HG03342 (cell line): ENCODE results near the gene PACS1.
"Not testable (repeated sequence)": the region's sequence is repeated elsewhere in the genome, so short reads cannot be mapped to it uniquely, and the experiment has no call there.

Experiments used
- ATAC-seq: cut with Tn5 transposase; IDR thresholded peaks from one replicate; pipeline ENCODE4 v1.9.1; 2021; ENCODE audit warnings: mild to moderate bottlenecking, moderate library complexity; ENCODE audit not compliant: unreplicated experiment

Gene PACS1

DNA sequence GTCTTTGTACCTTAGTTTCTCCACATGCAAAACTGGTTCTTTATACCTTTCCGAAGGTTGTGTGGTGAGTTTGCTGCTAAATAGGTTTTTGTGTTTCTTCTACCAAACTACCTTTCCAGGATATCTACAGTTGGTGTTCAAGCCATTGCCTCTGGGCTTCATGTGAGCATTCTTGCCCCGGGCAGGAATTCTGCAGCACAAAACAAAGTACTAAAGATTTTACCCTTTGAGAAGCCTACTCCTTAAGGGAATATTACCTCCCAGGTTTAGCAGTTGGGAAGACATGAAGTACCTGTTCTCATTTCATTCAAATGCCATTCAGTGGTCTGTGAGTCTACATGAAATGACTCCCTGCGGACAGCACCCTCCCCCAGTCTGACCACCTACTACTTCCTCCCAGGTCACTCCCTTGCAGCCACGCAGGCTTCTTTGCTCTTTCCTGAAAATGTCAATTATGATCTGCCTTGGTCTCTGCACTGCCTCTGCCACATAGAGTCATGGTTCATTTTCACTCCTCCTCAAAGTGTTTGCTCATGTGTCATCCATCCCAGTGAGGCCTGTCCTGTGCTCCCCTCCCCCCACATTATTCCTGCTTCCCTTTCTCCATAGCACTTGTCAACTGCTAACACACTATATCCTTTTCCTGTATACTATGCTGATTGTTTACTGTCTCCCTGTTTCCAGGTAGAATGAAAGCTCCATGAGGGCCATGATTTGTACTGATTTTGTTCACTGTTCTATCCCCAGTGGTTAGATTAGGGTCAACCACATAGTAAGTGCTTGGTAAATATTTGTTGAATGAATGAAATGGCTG lies 36.9 kb downstream of the PACS1 start:
- no peak for ATAC-seq

DNA sequence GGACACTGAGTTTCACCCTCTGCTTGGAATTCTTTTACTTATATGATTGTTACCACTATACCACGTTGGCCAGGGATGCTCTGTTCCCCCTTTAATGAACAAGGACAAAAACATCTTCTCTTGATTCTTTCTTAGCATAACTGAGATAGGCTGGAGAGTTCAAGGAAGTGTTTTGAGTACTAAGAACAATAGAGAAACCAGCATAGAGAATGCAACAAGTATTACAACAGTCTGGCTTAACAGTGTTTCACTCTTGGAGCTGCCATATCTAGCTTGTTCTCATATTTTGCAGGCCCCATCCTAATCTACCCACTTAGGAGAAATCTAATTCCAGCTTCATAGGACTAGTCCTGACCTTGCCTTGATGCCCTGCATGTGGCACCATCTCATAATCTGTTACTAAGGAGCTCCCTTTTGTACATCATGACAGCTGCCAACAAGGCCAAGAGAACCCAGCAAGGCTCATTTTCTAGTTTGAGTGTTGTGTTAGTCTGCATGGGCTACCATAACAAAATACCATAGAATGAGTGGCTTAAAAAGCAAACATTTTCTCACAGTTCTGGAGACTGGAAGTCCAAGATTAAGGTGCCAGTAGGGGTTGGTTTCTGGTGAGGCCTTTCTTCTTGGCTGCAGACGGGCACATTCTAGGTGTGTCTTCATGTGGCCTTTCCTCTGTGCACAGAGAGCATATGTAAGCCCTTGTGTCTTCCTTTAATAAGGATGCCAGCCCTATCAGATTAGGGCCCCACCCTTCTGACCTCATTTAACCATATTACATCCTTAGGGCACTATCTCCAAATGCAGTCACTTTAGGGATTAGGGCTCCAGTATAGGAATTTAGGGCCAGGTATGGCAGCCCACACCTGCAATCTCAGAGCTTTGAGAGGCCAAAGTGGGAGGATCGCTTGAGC lies 37.8 kb downstream of the PACS1 start:
- ATAC-seq: no peak

GRCh38 chr11:66109294-66109693 lies 39.2 kb downstream of the PACS1 start:
- ATAC-seq: no peak

GRCh38 chr11:66111158-66111557 lies 41.1 kb downstream of the PACS1 start:
- no peak for ATAC-seq

GRCh38 chr11:66112041-66112491 lies 42.0 kb downstream of the PACS1 start:
- no peak for ATAC-seq

DNA sequence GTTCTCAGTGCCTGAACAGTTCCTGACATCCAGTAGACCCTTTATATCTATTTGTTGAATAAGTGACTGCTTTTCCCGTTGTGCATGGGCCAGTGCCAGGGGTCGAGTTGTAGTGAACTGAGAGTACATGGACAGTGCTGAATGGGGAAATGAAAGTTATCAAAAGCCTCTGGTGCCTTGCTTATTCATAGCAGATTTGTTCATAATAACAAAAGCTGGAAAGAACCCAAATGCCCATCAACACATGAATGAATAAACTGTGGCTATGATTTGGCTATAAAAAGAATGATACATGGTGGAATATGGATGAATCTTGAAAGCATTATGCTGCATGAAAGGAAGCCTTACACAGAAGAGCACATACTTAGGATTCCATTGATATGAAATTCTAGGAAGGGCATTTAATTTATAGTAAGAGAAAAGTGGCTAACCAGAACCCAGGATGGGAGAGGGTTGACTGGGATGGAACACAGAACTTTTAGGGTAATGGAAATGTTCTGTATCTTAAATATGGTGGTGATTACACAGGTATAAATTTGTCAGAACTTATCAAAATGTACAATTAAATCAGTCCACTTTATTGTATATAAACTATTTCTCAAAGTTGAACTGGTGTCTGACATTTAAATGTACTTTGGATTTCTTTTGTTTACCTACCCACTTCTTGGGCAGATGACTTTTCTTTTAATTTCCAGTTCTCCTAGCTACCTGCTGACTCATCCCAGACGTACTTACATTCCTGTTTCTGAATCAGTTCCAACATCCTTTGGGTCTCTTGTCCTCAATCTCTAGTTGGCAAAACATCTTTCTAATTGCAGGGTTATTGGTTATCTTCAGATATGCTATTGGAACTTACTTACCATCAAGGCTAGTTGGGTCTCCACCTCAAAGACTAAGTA lies 42.8 kb downstream of the PACS1 start:
- no peak for ATAC-seq

- ATAC-seq: not testable (repeated sequence)
Observed at GRCh38 chr11:66114957-66115356, 44.9 kb downstream of the PACS1 start.

DNA sequence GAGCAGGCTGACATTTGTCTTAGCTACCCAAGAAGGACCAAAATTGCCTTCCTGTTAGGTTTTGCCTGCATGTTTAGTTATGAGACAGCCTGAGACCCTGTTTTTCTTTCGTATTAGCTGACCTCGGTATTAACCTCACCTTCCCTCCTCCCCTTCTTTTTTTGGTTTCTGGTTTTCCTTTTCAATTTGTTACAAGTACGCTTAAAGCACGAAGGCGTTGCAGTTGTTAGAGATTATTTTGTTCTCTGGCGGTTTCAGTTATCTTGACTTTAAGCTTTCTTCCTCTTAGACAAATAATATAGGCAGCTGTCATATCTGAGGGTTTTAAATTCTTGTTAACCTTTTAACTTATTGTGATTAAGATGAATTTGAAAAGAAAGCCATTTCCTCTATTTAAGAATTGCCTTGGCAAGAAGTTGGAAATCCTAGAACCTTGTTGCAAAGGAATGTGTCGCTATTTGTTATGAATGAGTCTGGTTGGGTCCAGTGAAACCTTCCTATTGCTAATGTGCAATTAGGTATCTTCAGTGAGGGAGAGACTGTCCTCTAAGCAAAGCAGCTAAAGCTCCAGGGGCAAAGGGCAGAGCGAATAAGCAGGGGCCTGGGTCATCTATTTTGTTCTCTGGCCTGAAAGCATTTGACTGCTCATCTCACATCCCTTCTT lies 45.7 kb downstream of the PACS1 start:
- ATAC-seq: peak; percentile 46

DNA sequence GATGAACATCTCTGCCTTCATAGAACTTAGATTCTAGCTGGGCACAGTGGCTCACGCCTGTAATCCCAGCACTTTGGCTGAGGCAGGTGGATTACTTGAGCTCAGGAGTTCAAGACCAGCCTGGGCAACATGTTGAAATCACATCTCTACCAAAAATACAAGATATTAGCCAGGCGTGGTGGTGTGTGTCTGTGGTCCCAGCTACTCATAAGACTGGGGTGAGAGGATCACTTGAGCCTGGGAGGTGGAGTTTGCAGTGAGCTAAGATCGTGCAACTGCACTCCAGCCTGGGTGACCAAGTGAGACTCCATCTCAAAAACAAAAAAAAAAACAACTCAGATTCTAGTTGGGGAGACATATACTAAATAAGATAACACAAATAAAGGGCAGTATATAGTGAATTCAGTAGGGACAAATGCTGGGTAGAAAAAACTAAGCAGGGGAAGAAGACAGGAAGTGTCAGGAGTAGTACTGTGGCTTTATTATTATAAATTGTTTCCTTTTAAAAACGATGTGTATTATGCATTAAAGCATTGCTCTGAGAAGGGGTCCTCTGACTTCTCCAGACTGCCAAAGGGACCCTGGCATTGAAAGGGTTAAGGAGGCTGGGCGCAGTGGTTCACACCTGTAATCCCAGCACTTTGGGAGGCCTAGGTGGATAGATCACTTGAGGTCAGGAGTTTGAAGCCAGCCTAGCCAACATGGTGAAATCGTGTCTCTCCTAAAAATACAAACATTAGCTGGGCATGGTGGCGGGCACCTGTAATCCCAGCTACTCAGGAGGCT lies 46.7 kb downstream of the PACS1 start:
- ATAC-seq: no peak

GRCh38 chr11:66118847-66119246 lies 48.8 kb downstream of the PACS1 start:
- ATAC-seq: no peak

GRCh38 chr11:66119348-66120133 lies 49.5 kb downstream of the PACS1 start:
- ATAC-seq: no peak

DNA sequence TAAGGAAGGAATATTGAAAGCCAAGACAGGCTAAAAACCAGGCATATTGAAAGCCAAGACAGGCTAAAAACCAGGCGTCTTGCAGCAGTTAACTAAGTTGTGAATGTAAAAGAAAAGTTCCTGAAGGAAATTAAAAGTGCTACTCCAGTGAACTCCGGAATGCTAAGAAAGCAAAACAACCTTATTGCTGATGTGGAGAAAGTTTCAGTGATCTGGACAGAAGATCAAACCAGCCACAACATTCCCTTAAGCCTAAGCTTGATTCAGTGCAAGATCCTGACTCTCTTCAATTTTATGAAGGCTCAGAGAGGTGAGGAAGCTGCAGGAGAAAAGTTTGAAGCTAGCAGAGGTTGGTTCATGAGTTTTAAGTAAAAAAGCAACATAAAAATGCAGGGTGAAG lies 51.4 kb downstream of the PACS1 start:
- no peak for ATAC-seq

DNA sequence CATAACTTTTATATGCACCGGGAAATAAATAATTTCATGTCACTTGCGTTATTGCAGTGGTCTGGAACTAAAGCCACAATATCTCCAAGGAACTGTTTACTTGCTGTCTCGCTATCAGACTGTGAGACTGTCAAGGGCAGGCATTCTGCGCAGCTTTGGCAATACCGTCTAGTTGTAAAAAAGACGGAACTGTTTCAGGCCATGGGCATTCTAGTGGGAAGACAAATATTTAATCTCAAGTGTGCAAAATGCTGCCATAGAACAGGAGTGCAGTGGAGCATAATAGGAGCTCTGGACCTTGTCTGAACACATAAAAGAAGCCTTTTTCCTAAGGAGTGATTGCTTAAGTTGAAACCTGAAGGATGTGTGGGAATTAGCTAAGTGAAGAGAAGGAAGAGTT lies 53.8 kb downstream of the PACS1 start:
- ATAC-seq: no peak

GRCh38 chr11:66124564-66124963 lies 54.5 kb downstream of the PACS1 start:
- no peak for ATAC-seq

DNA sequence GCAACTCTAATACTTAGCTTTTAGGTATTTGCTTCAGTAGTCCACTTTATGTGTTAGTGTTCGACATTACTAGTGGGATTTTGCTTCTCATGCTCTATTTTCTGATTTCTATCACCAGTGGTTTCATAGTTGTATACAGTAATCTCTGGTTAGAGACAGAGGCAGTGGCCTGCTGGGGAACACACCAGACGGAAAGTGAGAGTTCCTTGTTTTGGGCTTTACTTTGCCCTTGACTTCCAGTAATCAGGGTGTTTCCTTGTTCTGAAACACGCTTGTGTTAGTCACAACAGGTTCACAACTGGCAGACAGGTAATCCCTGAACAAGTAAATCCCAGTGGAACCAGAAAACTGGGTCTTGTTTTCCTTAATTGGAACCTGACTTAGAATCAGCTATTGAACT lies 56.0 kb downstream of the PACS1 start:
- peak; percentile 48 for ATAC-seq

DNA sequence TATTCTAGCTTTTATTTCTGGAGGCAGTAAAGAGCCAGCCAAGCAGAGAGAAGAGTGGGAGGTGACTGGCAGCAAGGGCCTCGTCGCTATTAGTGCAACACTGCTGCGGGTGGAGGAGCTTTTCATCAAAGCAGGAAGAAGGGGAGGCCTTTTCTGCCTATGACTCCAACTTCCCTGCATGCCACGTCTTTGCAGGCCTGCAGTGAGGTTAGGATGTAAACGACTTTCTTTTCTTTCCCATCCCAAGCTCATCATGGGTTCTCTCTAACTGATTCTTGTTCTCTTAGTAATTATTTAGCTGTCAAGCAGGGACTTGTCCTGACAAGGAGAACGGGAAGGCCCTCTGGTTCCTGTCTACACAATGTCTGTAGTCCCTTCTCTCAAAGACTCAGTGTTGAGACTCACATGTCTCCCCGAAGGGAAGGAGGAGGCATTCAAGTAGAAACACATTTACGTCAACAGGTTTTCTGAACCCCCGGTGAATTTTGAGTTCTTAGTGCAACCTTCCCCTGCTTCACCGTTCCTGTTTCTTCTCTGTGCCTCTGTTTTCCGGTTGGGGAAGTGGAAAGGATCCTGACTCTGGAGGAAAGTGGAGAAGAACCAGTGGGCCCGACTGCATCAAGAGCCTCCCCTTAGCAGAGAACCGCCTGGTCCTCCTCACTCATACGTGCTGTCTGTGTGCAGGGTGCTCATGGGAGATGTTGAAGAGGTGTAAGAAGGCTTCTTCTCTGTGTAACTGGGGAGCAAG lies 56.9 kb downstream of the PACS1 start:
- no peak for ATAC-seq

GRCh38 chr11:66130978-66131377 lies 60.9 kb downstream of the PACS1 start:
- ATAC-seq: no peak
